H1 (cell line): Measurements from ENCODE around the gene MRFAP1. TPM values are rescaled to one million over a fixed set of nuclear protein-coding genes. Genes with fewer than 3 reads are reported as not detected.

Experiments used
- GABPA ChIP-seq: IDR thresholded peaks from 2 replicates; pipeline ENCODE4 v1.6.1; 2011; ENCODE audit warnings: mild to moderate bottlenecking, low read length, moderate library complexity, borderline replicate concordance; ENCODE audit not compliant: insufficient read depth
- NRF1 ChIP-seq: IDR thresholded peaks from 2 replicates; pipeline ENCODE4 v1.6.1; 2011; ENCODE audit warnings: mild to moderate bottlenecking, low read depth, low read length, improper control_type of control experiment
- SIN3A ChIP-seq, 2 experiments: IDR thresholded peaks in 1 of 2; conservative IDR thresholded peaks in 1 of 2; 2 replicates each; pipeline ENCODE4 v1.6.1; 2011 to 2012; ENCODE audit warnings: low read length in 2 of 2, improper control_type of control experiment in 1 of 2, low read depth in 1 of 2, mild to moderate bottlenecking in 1 of 2
- SRF ChIP-seq: IDR thresholded peaks from 2 replicates; pipeline ENCODE4 v1.6.1; 2011; ENCODE audit warnings: mild to moderate bottlenecking, low read depth, low read length, moderate library complexity
- TCF12 ChIP-seq: IDR thresholded peaks from 2 replicates; pipeline ENCODE4 v1.6.1; 2011; ENCODE audit warnings: low read depth, mild to moderate bottlenecking, low read length
- polyA plus RNA-seq, 7 experiments: library from polyadenylated mRNA; depleted of rRNA in 3 of 7; stranded (reverse) in 5 of 7; unstranded in 2 of 7; fragments of >200 nt in 5 of 7; fragments of 200-250 nt in 2 of 7; gene quantifications; 1 replicate in 5 of 7; 2 replicates in 1 of 7; 4 replicates in 1 of 7; pipeline versions ENCODE4 v1.2.1 to v1.2.3, GENCODE V29; 2011 to 2013; ENCODE audit warnings: missing spikeins in 2 of 7, mixed read lengths in 2 of 7
- total RNA-seq: library from RNA; stranded (reverse); fragmentation: NEBNext Ultra II Directional; extraction: Animal tissue kit (Norgen Biotek cat#: 25700); gene quantifications from 2 replicates; pipeline ENCODE4 v1.2.1, GENCODE V29; 2021

MRFAP1 gene
- total and polyA plus RNA-seq, 2 of the 8 experiments (the other 6 are each of a cell fraction or from before 2014, with no cell fraction given) = 108 to 307 TPM

DNA sequence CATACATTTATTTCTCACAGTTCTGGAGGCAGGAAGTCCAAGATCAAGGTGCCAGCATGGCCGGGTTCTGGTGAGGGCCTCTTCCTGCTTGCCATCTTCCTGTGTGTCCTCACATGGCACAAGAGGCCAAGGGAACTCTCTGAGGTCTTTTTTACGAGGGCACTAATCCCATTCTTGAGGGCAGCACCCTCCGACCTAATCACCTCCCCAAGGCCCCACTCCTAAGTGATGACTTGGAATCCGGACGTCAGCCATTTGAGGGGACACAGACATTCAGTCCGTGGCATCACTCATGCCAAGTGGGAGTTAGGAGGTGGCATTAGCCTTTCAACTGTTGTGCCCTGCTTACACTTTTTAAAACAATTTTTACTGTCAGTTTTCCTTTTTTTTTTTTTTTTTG, 38.2 kb upstream of the MRFAP1 start (continued):
- TF ChIP-seq TCF12 (no peak), SIN3A (conservative IDR thresholded peaks at IDR 0.05 in 1 of 2, IDR thresholded peaks at IDR 0.05 in 1 of 2; ENCODE audit: low read depth in 1 of 2, low read length in 2 of 2) (no peak), SRF (no peak), GABPA (no peak), NRF1 (no peak)
- TF ChIP-seq, all 59 proteins: peak for 0
